HEK293 (cell line): ENCODE results near the gene CCDC40.

Experiments used
- BCL6B ChIP-seq: fragments of 450-650 bp; formaldehyde crosslinking; IDR thresholded peaks from 2 replicates; pipeline ENCODE4 v1.5.1; 2017; ENCODE audit warnings: missing biosample characterization, missing genetic modification characterization
- GLIS2 ChIP-seq: fragments of 450-650 bp; formaldehyde crosslinking; IDR thresholded peaks from 2 replicates; pipeline ENCODE4 v1.5.1; 2016; ENCODE audit warnings: missing biosample characterization, missing genetic modification characterization
- IKZF3 ChIP-seq: fragments of 450-650 bp; IDR thresholded peaks from 2 replicates; pipeline ENCODE4 v1.5.0; 2018; ENCODE audit warnings: missing biosample characterization, mild to moderate bottlenecking, missing genetic modification characterization, moderate library complexity
- KLF17 ChIP-seq: fragments of 450-650 bp; formaldehyde crosslinking; IDR thresholded peaks from 2 replicates; pipeline ENCODE4 v1.5.1; 2016; ENCODE audit warnings: missing biosample characterization, missing genetic modification characterization
- KLF8 ChIP-seq: fragments of 450-650 bp; formaldehyde crosslinking; IDR thresholded peaks from 2 replicates; pipeline ENCODE4 v1.5.1; 2016; ENCODE audit warnings: missing biosample characterization, missing genetic modification characterization
- KLF9 ChIP-seq: fragments of 450-650 bp; formaldehyde crosslinking; IDR thresholded peaks from 2 replicates; pipeline ENCODE4 v1.5.1; 2016; ENCODE audit warnings: missing biosample characterization, missing genetic modification characterization, low read depth
- PRDM6 ChIP-seq: fragments of 450-650 bp; formaldehyde crosslinking; IDR thresholded peaks from 2 replicates; pipeline ENCODE4 v1.5.1; 2017; ENCODE audit warnings: missing biosample characterization, missing genetic modification characterization
- SCRT2 ChIP-seq: fragments of 450-650 bp; formaldehyde crosslinking; IDR thresholded peaks from 2 replicates; pipeline ENCODE4 v1.5.1; 2016; ENCODE audit warnings: missing biosample characterization, missing genetic modification characterization
- TRIM28 ChIP-seq: IDR thresholded peaks from 2 replicates; pipeline ENCODE4 v1.6.1; 2011; ENCODE audit warnings: low read length, control low read depth, borderline replicate concordance
- YY2 ChIP-seq: fragments of 450-650 bp; formaldehyde crosslinking; IDR thresholded peaks from 2 replicates; pipeline ENCODE4 v1.5.1; 2016; ENCODE audit warnings: missing biosample characterization, missing genetic modification characterization
- ZBTB6 ChIP-seq: fragments of 450-650 bp; formaldehyde crosslinking; IDR thresholded peaks from 2 replicates; pipeline ENCODE4 v1.5.1; 2017; ENCODE audit warnings: missing biosample characterization, missing genetic modification characterization
- ZFP69B ChIP-seq: fragments of 450-650 bp; formaldehyde crosslinking; IDR thresholded peaks from 2 replicates; pipeline ENCODE4 v1.5.1; 2016; ENCODE audit warnings: missing biosample characterization, missing genetic modification characterization
- ZNF10 ChIP-seq: fragments of 450-650 bp; formaldehyde crosslinking; IDR thresholded peaks from 2 replicates; pipeline ENCODE4 v1.5.1; 2017; ENCODE audit warnings: missing biosample characterization, missing genetic modification characterization
- ZNF112 ChIP-seq: fragments of 450-650 bp; formaldehyde crosslinking; IDR thresholded peaks from 2 replicates; pipeline ENCODE4 v1.5.0; 2017; ENCODE audit warnings: missing biosample characterization, missing genetic modification characterization
- ZNF175 ChIP-seq: fragments of 450-650 bp; formaldehyde crosslinking; IDR thresholded peaks from 2 replicates; pipeline ENCODE4 v1.5.1; 2016; ENCODE audit warnings: missing biosample characterization, missing genetic modification characterization
- ZNF2 ChIP-seq: fragments of 450-650 bp; formaldehyde crosslinking; IDR thresholded peaks from 2 replicates; pipeline ENCODE4 v1.5.1; 2016; ENCODE audit warnings: missing biosample characterization, missing genetic modification characterization
- ZNF24 ChIP-seq: fragments of 450-650 bp; formaldehyde crosslinking; IDR thresholded peaks from 2 replicates; pipeline ENCODE4 v1.5.1; 2016; ENCODE audit warnings: missing biosample characterization, missing genetic modification characterization
- ZNF292 ChIP-seq: fragments of 450-650 bp; formaldehyde crosslinking; IDR thresholded peaks from 2 replicates; pipeline ENCODE4 v1.5.1; 2016; ENCODE audit warnings: low read depth, missing biosample characterization, missing genetic modification characterization, borderline replicate concordance
- ZNF391 ChIP-seq: fragments of 450-650 bp; formaldehyde crosslinking; IDR thresholded peaks from 2 replicates; pipeline ENCODE4 v1.5.1; 2016; ENCODE audit warnings: low read depth, missing biosample characterization, missing genetic modification characterization, borderline replicate concordance
- ZNF433 ChIP-seq: fragments of 450-650 bp; formaldehyde crosslinking; IDR thresholded peaks from 2 replicates; pipeline ENCODE4 v1.5.1; 2016; ENCODE audit warnings: missing biosample characterization, missing genetic modification characterization, low read depth
- ZNF488 ChIP-seq: fragments of 450-650 bp; formaldehyde crosslinking; IDR thresholded peaks from 2 replicates; pipeline ENCODE4 v1.5.1; 2016; ENCODE audit warnings: missing biosample characterization, missing genetic modification characterization
- ZNF654 ChIP-seq: fragments of 450-650 bp; formaldehyde crosslinking; IDR thresholded peaks from 2 replicates; pipeline ENCODE4 v1.5.1; 2016; ENCODE audit warnings: low read depth, missing biosample characterization, missing genetic modification characterization
- ZNF658 ChIP-seq: fragments of 450-650 bp; formaldehyde crosslinking; IDR thresholded peaks from 2 replicates; pipeline ENCODE4; 2016; ENCODE audit warnings: missing biosample characterization, missing genetic modification characterization
- ZNF76 ChIP-seq: fragments of 450-650 bp; formaldehyde crosslinking; IDR thresholded peaks from 2 replicates; pipeline ENCODE4; 2016; ENCODE audit warnings: low read depth, missing biosample characterization, missing genetic modification characterization, borderline replicate concordance
- ZNF843 ChIP-seq: fragments of 450-650 bp; formaldehyde crosslinking; IDR thresholded peaks from 2 replicates; pipeline ENCODE4 v1.5.1; 2016; ENCODE audit warnings: missing biosample characterization, missing genetic modification characterization
- TF ChIP-seq, protein P1 (sequence below): fragments of 450-650 bp; IDR thresholded peaks from 2 replicates; pipeline ENCODE4 v1.5.1; 2018; ENCODE audit warnings: missing biosample characterization, missing genetic modification characterization
- TF ChIP-seq, protein P2 (sequence below): fragments of 450-650 bp; formaldehyde crosslinking; IDR thresholded peaks from 2 replicates; pipeline ENCODE4 v1.5.1; 2016; ENCODE audit warnings: missing biosample characterization, missing genetic modification characterization
- TF ChIP-seq, protein P3 (sequence below): fragments of 450-650 bp; formaldehyde crosslinking; IDR thresholded peaks from 2 replicates; pipeline ENCODE4 v1.5.1; 2016; ENCODE audit warnings: missing biosample characterization, missing genetic modification characterization, low read depth

Gene CCDC40

DNA sequence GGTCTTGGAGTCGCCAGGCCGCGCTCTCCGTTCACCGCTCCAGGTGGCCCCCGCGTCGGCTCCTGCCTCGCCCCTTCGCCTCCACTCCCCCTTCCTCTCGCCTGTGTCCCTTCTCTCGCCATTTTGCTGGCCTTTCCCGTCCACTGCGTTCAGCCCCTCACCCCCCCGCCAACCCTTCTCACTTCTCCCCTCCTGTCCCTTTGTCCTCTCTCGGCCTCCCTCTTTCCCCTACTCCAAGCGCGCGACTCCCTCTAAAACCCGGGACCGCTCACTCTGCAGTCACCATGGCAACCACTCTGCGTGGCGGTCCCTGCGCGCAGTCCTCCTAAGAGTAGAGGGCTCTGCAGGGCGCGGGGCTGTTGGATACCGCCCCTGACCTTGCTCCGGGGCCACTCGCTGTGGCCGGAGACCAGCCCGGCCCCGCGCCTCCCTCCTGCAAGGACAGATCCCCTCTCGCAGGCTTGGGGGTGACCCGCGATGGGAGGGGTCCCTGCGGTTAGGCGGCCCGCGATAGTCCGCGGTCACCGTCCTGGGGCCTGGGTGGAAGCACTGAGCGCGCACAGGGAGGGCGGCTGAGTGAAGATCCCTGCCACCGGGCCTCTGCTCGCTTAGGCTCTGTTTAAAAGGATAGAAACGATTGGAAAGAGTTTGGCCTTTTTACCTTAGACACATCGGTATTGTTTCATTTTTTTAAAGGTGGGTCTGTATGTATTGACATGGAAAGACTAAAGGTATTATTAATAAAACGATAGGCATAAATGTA lies 454 bp downstream of the CCDC40 start (continued):
- TF ChIP-seq ZNF658 (tag by site-specific recombination) (no peak), ZNF292 (tag by site-specific recombination) (no peak), ZNF175 (tag by site-specific recombination) (no peak), PRDM6 (no peak), ZBTB6 (tag by site-specific recombination) (no peak), SCRT2 (tag by site-specific recombination) (no peak), GLIS2 (tag by site-specific recombination) (peak; percentile 68; the same call in 1 of the 2 replicates), ZNF843 (tag by site-specific recombination) (peak; percentile 18; the same call in 1 of the 2 replicates), TRIM28 (no peak), ZNF112 (tag by site-specific recombination) (no peak), IKZF3 (tag by site-specific recombination) (no peak), ZNF433 (no peak), ZNF24 (tag by site-specific recombination) (0 out of 2 replicates have a peak, but pooled peaks have one; percentile 22), ZNF488 (tag by site-specific recombination) (no peak), ZNF654 (tag by site-specific recombination) (no peak), ZNF10 (tag by site-specific recombination) (no peak), BCL6B (tag by site-specific recombination) (no peak), KLF9 (tag by site-specific recombination) (peak; percentile 66), ZNF391 (tag by site-specific recombination) (peak; percentile 85), ZFP69B (tag by site-specific recombination) (no peak), YY2 (peak; percentile 90), KLF8 (tag by site-specific recombination) (peak; percentile 60), KLF17 (tag by site-specific recombination) (0 out of 2 replicates have a peak, but pooled peaks have one; percentile 38), ZNF2 (tag by site-specific recombination) (peak; percentile 83; the same call in 1 of the 2 replicates), ZNF76 (peak; percentile 74)
- TF ChIP-seq, protein P1, sequence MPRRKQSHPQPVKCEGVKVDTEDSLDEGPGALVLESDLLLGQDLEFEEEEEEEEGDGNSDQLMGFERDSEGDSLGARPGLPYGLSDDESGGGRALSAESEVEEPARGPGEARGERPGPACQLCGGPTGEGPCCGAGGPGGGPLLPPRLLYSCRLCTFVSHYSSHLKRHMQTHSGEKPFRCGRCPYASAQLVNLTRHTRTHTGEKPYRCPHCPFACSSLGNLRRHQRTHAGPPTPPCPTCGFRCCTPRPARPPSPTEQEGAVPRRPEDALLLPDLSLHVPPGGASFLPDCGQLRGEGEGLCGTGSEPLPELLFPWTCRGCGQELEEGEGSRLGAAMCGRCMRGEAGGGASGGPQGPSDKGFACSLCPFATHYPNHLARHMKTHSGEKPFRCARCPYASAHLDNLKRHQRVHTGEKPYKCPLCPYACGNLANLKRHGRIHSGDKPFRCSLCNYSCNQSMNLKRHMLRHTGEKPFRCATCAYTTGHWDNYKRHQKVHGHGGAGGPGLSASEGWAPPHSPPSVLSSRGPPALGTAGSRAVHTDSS, result no peak
- TF ChIP-seq, protein P2, sequence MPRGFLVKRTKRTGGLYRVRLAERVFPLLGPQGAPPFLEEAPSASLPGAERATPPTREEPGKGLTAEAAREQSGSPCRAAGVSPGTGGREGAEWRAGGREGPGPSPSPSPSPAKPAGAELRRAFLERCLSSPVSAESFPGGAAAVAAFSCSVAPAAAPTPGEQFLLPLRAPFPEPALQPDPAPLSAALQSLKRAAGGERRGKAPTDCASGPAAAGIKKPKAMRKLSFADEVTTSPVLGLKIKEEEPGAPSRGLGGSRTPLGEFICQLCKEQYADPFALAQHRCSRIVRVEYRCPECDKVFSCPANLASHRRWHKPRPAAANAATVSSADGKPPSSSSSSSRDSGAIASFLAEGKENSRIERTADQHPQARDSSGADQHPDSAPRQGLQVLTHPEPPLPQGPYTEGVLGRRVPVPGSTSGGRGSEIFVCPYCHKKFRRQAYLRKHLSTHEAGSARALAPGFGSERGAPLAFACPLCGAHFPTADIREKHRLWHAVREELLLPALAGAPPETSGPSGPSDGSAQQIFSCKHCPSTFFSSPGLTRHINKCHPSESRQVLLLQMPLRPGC, result 0 out of 2 replicates have a peak, but pooled peaks have one; percentile 12
- TF ChIP-seq, protein P3, sequence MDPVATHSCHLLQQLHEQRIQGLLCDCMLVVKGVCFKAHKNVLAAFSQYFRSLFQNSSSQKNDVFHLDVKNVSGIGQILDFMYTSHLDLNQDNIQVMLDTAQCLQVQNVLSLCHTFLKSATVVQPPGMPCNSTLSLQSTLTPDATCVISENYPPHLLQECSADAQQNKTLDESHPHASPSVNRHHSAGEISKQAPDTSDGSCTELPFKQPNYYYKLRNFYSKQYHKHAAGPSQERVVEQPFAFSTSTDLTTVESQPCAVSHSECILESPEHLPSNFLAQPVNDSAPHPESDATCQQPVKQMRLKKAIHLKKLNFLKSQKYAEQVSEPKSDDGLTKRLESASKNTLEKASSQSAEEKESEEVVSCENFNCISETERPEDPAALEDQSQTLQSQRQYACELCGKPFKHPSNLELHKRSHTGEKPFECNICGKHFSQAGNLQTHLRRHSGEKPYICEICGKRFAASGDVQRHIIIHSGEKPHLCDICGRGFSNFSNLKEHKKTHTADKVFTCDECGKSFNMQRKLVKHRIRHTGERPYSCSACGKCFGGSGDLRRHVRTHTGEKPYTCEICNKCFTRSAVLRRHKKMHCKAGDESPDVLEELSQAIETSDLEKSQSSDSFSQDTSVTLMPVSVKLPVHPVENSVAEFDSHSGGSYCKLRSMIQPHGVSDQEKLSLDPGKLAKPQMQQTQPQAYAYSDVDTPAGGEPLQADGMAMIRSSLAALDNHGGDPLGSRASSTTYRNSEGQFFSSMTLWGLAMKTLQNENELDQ (tag by site-specific recombination), result no peak
